Forelimb muscle (tissue), 1 donor: ENCODE data around the gene DLG5. TPM values are rescaled to one million over a fixed set of nuclear protein-coding genes. Genes with fewer than 3 reads are reported as not detected.

Experiments
- DNase-seq: peaks from one replicate; pipeline ENCODE4 v3.0.0-alpha.2; 2013; ENCODE audit warnings: low read depth
- polyA plus RNA-seq: library from polyadenylated mRNA; unstranded; fragments of 120-200 nt; gene quantifications from one replicate; pipeline ENCODE4 v1.2.1, GENCODE V29; 2013; ENCODE audit not compliant: insufficient read length

DLG5 gene, protein sequence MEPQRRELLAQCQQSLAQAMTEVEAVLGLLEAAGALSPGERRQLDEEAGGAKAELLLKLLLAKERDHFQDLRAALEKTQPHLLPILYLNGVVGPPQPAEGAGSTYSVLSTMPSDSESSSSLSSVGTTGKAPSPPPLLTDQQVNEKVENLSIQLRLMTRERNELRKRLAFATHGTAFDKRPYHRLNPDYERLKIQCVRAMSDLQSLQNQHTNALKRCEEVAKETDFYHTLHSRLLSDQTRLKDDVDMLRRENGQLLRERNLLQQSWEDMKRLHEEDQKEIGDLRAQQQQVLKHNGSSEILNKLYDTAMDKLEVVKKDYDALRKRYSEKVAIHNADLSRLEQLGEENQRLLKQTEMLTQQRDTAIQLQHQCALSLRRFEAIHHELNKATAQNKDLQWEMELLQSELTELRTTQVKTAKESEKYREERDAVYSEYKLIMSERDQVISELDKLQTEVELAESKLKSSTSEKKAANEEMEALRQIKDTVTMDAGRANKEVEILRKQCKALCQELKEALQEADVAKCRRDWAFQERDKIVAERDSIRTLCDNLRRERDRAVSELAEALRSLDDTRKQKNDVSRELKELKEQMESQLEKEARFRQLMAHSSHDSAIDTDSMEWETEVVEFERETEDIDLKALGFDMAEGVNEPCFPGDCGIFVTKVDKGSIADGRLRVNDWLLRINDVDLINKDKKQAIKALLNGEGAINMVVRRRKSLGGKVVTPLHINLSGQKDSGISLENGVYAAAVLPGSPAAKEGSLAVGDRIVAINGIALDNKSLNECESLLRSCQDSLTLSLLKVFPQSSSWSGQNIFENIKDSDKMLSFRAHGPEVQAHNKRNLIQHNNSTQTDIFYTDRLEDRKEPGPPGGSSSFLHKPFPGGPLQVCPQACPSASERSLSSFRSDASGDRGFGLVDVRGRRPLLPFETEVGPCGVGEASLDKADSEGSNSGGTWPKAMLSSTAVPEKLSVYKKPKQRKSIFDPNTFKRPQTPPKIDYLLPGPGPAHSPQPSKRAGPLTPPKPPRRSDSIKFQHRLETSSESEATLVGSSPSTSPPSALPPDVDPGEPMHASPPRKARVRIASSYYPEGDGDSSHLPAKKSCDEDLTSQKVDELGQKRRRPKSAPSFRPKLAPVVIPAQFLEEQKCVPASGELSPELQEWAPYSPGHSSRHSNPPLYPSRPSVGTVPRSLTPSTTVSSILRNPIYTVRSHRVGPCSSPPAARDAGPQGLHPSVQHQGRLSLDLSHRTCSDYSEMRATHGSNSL (N-terminal part only)
- 20.6 TPM for polyA plus RNA-seq

DNA sequence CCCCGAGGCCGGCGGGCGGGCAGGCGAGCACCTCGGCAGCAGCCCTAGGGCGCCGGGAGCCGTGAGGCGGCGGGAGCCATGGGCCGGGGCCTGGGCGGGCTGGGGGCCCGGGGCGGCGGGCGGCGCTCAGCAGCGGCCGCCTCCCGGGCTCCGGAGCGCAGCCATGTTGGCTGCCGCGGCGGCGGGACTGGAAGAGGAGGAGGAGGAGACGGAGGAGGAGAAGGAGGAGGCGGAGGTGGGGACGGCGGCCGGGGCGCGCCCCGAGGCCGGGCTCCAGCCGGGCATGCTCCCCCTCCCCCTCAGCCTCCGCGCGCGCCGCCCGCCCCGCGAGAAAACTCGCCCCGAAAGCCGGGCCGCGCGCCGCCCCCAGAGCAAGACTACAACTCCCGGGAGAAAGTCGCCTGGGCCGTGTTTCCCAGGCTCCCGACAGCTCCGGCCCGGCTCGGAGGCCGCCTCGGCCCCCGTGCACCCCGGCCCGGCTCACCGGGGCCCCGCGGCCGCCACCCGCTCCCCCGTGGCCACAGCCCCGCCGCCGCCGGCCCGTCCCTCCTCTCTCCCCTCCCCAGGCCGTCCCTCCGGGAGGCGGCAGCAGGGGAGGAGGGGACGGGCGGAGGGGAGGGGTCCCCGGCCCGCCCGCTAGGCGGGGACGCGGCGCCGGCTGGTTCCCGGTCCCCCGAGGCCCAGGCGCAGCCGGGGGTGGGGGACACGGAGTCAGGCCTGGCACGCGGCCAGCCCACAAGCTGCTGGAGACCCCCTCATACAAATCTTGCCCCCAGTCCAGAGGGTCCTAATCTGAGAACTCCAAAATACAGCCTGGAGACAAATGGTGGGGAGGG lies at the start of gene DLG5:
Gene DLG5 (minus strand): TSS at position 190 of the 836 bp plus-strand sequence. CDS start 235 bp downstream, outside the sequence.
- DNase-seq, result no peak

DNA sequence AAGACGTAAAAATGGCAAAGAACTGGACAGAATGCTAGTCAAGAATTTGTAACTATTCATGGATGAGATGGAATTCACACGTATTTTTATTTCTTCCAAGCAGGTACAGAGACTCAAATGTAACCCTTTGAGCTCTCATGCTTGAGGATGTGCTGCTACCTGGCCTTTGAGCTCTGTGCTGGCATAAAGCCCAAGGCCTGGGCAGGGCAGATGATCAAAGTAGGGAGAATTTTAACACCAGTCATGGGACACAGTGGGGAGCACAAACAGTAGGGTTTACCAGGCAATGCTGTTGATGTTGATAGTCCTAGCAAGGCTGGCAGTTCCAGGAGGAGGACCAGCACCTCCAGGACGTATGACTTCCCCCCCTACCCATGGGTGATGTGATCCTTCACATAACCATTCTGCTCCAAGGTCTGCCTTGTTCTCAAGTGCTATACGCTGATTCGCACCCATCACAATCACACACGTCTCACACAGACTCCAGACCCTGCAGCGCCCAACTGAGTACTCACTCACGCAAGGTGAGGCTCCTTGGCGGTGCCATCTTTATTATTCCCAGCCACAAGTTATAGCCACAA lies 48.6 kb upstream of the DLG5 start:
- DNase-seq, result no peak

- no peak for DNase-seq
Observed at GRCh38 chr10:77974396-77975074, 48.0 kb upstream of the DLG5 start.

DNA sequence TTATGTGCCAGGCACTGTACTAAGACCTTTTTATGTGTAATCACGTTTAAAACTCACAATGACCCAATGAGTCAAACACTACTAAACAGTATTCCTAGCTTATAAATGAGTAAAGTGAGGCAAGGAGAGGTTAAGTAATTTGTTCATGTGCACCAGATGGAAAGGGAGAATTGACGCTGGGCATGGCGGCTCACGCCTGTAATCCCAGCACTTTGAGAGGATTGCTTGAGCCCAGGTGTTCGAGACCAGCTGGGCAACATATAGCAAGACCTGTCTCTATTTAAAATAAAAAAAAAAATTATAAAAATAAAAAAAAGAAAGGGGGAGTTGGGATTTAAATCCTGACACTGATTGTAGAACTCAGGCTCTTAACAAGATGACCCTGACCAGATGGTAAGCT lies 46.7 kb upstream of the DLG5 start:
- no peak for DNase-seq

GRCh38 chr10:77972148-77972547 lies 45.6 kb upstream of the DLG5 start:
- no peak for DNase-seq

DNA sequence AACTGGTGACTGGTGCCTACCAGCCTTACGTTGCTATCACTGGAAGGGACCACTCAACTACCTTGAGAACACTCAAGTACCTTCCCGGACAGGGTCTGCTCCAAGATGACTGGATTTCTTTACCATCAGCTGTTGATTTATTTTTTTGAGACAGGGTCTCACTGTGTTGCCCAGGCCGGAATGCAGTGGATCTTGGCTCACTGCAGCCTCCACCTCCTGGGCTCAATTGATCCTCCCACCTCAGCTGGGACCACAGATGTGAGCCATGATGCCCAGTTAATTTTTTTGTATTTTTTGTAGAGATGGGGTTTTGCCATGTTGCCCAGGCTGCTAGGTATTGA lies 45.2 kb upstream of the DLG5 start:
- DNase-seq, result no peak

- DNase-seq, result peak; percentile 74
Observed at GRCh38 chr10:77970869-77971803, 44.6 kb upstream of the DLG5 start.

DNA sequence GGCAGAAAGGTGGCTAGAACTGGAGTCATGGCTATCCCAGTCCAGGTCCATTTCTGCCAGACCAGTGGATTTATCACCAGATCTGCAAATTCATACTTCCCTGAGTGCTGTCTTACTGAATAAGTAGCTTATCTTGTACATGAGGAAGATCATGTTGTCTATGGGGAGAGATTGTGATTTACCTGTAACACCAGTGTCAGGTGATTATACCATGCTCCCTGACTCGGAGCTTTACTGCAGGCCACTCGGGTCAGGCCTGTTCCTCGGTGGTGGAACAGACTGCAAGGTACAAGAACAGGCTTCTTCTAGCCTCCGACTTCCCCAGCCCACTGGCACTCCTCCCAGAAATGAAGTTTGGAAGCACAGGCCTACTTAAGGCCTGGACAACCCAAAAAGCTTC lies 42.6 kb upstream of the DLG5 start:
- peak; percentile 28 for DNase-seq

GRCh38 chr10:77967611-77968022 lies 41.1 kb upstream of the DLG5 start:
- peak; percentile 29 for DNase-seq

- DNase-seq, result no peak
Observed at GRCh38 chr10:77965294-77965693, 38.7 kb upstream of the DLG5 start.

DNA sequence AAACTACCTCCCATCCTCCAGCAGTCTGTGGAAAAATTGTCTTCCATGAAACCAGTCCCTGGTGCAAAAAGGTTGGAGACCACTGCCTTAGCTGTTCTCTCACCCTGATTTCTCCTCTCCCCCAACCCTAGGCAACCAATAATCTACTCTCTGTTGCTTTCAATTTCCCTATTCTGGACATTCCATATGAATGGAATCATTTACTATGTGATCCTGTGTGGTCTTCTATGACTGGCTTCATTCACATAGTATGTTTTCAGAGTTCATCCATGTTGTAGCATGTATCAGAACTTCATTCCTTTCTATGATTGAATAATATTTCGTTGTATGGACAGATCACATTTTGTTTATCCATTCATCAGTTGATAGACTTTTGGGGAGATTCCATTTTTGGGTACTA lies 38.3 kb upstream of the DLG5 start:
- no peak for DNase-seq

DNA sequence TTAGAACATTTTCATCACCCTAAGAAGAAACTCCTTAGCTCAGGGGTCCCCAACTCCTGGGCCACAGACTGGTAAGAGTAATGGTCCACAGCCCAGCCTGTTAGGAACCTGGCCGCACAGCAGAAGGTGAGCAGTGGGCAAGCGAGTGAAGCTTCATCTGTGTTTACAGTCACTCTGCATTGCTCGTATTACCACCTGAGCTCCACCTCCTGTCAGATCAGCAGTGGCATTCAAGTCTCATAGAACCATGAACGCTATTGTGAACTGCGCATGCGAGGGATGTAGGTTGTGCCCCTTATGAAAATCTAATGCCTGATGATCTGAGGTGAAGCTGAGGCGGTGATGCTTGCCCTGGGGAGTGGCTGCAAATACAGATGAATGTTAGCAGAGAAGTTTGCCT lies 37.3 kb upstream of the DLG5 start:
- no peak for DNase-seq

DNA sequence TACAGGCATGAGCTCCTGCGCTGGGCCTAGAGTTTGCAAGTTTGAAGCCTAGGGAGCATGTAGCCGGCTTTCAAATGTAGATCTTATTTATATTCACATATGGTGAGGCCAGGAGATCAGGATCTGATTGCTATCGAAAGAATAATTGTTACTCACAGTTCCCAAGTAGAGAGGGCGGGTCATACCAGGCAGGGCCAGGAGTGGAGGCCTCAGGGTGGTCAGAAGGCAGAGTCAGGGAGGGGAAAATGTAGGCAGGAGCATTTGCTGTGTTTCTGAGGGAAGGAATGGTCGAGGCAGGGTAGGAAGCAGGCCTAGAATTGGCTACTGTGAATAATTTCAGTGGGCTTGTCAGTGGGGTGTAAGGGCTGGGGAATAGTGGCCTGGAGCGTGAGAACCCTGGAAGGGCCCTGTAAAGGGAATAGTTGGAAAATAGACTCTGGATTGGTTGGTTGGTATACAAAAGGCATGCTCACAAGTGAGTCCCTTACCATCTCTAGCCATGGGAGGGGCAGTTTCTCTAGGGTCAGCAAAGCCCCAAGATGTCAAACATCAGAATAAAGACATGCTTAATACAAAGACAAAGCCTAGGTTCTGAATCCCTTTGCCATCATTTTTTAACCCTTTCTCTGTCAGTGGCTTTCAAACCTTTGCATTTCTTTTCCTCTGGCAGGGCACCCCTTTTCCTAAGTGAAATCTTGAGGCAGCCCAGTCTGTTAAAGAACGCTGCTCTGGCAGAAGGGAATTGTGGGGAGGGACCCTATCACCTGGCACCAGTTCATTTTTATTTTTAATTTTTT lies 36.0 kb upstream of the DLG5 start:
- no peak for DNase-seq

GRCh38 chr10:77961668-77962067 lies 35.1 kb upstream of the DLG5 start:
- DNase-seq, result no peak

DNA sequence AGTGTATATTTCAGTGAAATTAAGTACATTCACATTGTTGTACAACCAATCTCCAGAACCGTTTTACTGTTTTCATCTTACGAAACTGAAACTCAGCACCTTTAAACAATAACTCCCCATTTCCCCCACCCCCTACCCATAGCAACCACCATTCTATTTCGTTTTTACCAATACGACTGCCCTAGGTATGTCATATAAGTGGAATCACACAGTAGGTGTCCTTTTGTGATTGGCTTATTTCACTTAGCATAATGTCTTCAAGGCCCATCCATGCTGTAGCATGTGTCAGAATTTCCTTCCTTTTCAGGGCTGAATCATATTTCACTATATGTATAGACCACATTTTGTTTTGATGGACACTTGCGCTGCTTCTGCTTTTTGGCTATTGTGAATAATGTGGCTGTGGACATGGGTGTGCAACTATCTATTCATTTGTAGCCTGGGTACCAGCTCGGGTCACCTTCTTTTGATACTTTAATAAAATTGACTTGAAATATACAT lies 34.3 kb upstream of the DLG5 start:
- no peak for DNase-seq

DNA sequence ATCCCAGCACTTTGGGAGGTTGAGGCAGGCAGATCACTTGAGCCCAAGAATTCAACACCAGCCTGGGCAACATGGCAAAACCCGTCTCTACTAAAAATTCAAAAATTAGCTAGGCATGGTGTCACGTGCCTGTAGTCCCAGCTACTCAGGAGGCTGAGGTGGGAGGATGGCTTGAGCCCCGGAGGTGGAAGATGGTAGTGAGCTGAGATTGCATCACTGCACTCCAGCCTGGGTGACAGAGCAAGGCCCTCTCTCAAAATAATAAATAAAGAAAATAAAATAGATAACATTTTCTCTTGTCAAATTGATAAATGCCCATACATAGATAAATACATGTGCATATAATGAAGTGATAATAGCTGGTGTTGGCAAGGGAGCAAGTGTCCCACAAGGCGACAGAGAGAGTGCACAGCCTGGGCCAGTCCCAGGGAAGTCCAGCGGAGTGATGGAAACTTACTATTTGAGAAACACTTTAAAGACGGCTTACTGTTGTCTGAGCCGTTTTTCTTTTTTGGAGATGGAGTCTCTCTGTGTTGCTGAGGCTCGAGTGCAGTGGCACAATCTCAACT lies 33.4 kb upstream of the DLG5 start:
- no peak for DNase-seq

GRCh38 chr10:77959384-77959783 lies 32.8 kb upstream of the DLG5 start:
- no peak for DNase-seq

GRCh38 chr10:77955136-77955535 lies 28.6 kb upstream of the DLG5 start:
- DNase-seq, result no peak
